ENCODE results near the gene CLDN9.

CLDN9 gene

GRCh38 chr16:3056336-3057180 is 43.8 kb downstream of the CLDN9 start:
- ATAC-seq (no peak), DNase-seq (no peak)

- DNase-seq (no peak), ATAC-seq (no peak)
Observed at GRCh38 chr16:3057181-3058138, 44.7 kb downstream of the CLDN9 start.

- DNase-seq = peak; percentile 64
- peak; percentile 44 for ATAC-seq
Observed at GRCh38 chr16:3058139-3059030, 45.7 kb downstream of the CLDN9 start.

- DNase-seq = peak; percentile 93
- ATAC-seq = peak; percentile 92
Observed at GRCh38 chr16:3059041-3059722, 46.5 kb downstream of the CLDN9 start.

- DNase-seq (no peak), ATAC-seq (no peak)
Observed at GRCh38 chr16:3059723-3060242, 47.1 kb downstream of the CLDN9 start.

GRCh38 chr16:3060339-3061127 is 47.8 kb downstream of the CLDN9 start:
- no peak for ATAC-seq

GRCh38 chr16:3062553-3062952 is 49.8 kb downstream of the CLDN9 start:
- no peak for DNase-seq

More at GRCh38 chr16:3060339-3061127, 47.8 kb downstream of the CLDN9 start:
- no peak for DNase-seq

GRCh38 chr16:3063625-3064386 is 51.1 kb downstream of the CLDN9 start:
- no peak for DNase-seq
- ATAC-seq = no peak

More at GRCh38 chr16:3062553-3062952, 49.8 kb downstream of the CLDN9 start:
- ATAC-seq = no peak

Data from stimulated activated naive CD8-positive, alpha-beta T cell treated with anti-CD3 and anti-CD28 coated beads, Interleukin-15, Interleukin-2, amounts not matched to agents 100 U/mL and 50 U/mL, for 24 hours (primary cell).